Trophoblast cell (in vitro differentiated cells and primary cell): ENCODE measurements around the gene SYCE1.

ENCODE experiments used
- DNase-seq, 2 donors: peaks; one replicate each; pipeline ENCODE4 v3.0.0-alpha.2; 2016
- H2AFZ ChIP-seq: 2 replicates; pipeline ENCODE4 v1.6.1; 2013; ENCODE audit warnings: low read length, moderate library complexity, mild to moderate bottlenecking; ENCODE audit not compliant: insufficient read depth, poor library complexity
- H2AK5ac ChIP-seq: 2 replicates; pipeline ENCODE4 v1.6.1; 2013; ENCODE audit warnings: mild to moderate bottlenecking, low read length
- H2BK120ac ChIP-seq: 2 replicates; pipeline ENCODE4 v1.6.1; 2013; ENCODE audit warnings: low read length, mild to moderate bottlenecking, moderate library complexity; ENCODE audit not compliant: insufficient read depth, poor library complexity
- H2BK12ac ChIP-seq: 2 replicates; pipeline ENCODE4 v1.6.1; 2013; ENCODE audit warnings: mild to moderate bottlenecking, low read length, moderate library complexity
- H2BK5ac ChIP-seq: 2 replicates; pipeline ENCODE4 v1.6.1; 2013; ENCODE audit warnings: low read length, low read depth, moderate library complexity, mild to moderate bottlenecking; ENCODE audit not compliant: poor library complexity
- H3K14ac ChIP-seq: 2 replicates; pipeline ENCODE4 v1.6.1; 2013; ENCODE audit warnings: mild to moderate bottlenecking, low read length
- H3K18ac ChIP-seq: 2 replicates; pipeline ENCODE4 v1.6.1; 2013; ENCODE audit warnings: mild to moderate bottlenecking, low read length
- H3K23ac ChIP-seq: 2 replicates; pipeline ENCODE4 v1.6.1; 2013; ENCODE audit warnings: low read length
- H3K27ac ChIP-seq: 2 replicates; pipeline ENCODE4 v1.5.1; 2013; ENCODE audit warnings: low read depth, mild to moderate bottlenecking, inconsistent platforms, low read length, moderate library complexity
- H3K27me3 ChIP-seq: 2 replicates; pipeline ENCODE4 v1.6.1; 2013; ENCODE audit warnings: inconsistent platforms, mild to moderate bottlenecking, low read length, moderate library complexity; ENCODE audit not compliant: insufficient read depth
- H3K36me3 ChIP-seq, 2 experiments: 1 replicate in 1 of 2; 2 replicates in 1 of 2; pipeline ENCODE4 v1.6.1; 2013; ENCODE audit warnings: low read length in 2 of 2, mild to moderate bottlenecking in 2 of 2, moderate library complexity in 1 of 2; ENCODE audit not compliant: insufficient read depth in 2 of 2, control insufficient read depth in 1 of 2
- H3K4ac ChIP-seq: 2 replicates; pipeline ENCODE4 v1.6.1; 2013; ENCODE audit warnings: low read depth, mild to moderate bottlenecking, low read length, moderate library complexity
- H3K4me1 ChIP-seq, 2 experiments: 1 replicate in 1 of 2; 2 replicates in 1 of 2; pipeline ENCODE4 v1.6.1; 2013; ENCODE audit warnings: low read length in 2 of 2, mild to moderate bottlenecking in 2 of 2, moderate library complexity in 1 of 2; ENCODE audit not compliant: insufficient read depth in 2 of 2, control insufficient read depth in 1 of 2
- H3K4me2 ChIP-seq: 2 replicates; pipeline ENCODE4 v1.6.1; 2013; ENCODE audit warnings: inconsistent platforms, mild to moderate bottlenecking, low read length, moderate library complexity
- H3K4me3 ChIP-seq: 2 replicates; pipeline ENCODE4 v1.5.1; 2013; ENCODE audit warnings: mild to moderate bottlenecking, low read depth, low read length, inconsistent platforms
- H3K79me1 ChIP-seq: one replicate; pipeline ENCODE4 v1.6.1; 2013; ENCODE audit warnings: low read length
- H3K79me2 ChIP-seq: 2 replicates; pipeline ENCODE4 v1.6.1; 2013; ENCODE audit warnings: low read length, mild to moderate bottlenecking; ENCODE audit not compliant: control insufficient read depth, insufficient read depth, poor library complexity
- H3K9ac ChIP-seq: 2 replicates; pipeline ENCODE4 v1.6.1; 2013; ENCODE audit warnings: mild to moderate bottlenecking, low read length
- H3K9me3 ChIP-seq: 2 replicates; pipeline ENCODE4 v1.6.1; 2013; ENCODE audit warnings: low read depth, mild to moderate bottlenecking, control low read depth, inconsistent platforms, low read length; ENCODE audit not compliant: insufficient read depth
- H4K12ac ChIP-seq: 2 replicates; pipeline ENCODE4 v1.6.1; 2013; ENCODE audit warnings: low read depth, mild to moderate bottlenecking, low read length, moderate library complexity
- H4K8ac ChIP-seq: 2 replicates; pipeline ENCODE4 v1.6.1; 2013; ENCODE audit warnings: low read depth, mild to moderate bottlenecking, low read length, moderate library complexity
- H4K91ac ChIP-seq: one replicate; pipeline ENCODE4 v1.6.1; 2013; ENCODE audit warnings: low read depth, mild to moderate bottlenecking, low read length, moderate library complexity
- WGBS: extraction: QIAGEN DNeasy Blood & Tissue Kit; methylation state at CpG from one replicate; pipeline ENCODE4 v1.1.7; 2013; ENCODE audit warnings: missing lambda C conversion rate; ENCODE audit not compliant: insufficient read length, insufficient coverage; ENCODE audit errors: extremely low coverage; 5-methylcytosine and 5-hydroxymethylcytosine counted together

The SYCE1 gene

GRCh38 chr10:133509700-133510099 is 55.7 kb downstream of the SYCE1 start:
- H2BK12ac ChIP-seq, result no peak overlapping the region
- H3K4me3 ChIP-seq, result no peak overlapping the region
- H3K4me1 ChIP-seq, result no peaks in the 10 kb centered on the region
- no peaks in the 10 kb centered on the region for H3K79me2 ChIP-seq
- H3K27me3 ChIP-seq, result no peaks in the 10 kb centered on the region
- no peak overlapping the region for H4K8ac ChIP-seq
- H4K12ac ChIP-seq, result no peak overlapping the region
- no peak overlapping the region for H2AFZ ChIP-seq
- no peaks in the 10 kb centered on the region for H3K36me3 ChIP-seq
- no peak overlapping the region for H3K4ac ChIP-seq
- no peaks in the 10 kb centered on the region for H3K79me1 ChIP-seq
- no peak overlapping the region for H4K91ac ChIP-seq
- H2AK5ac ChIP-seq, result no peak overlapping the region
- no peak for DNase-seq
- no peak overlapping the region for H3K14ac ChIP-seq
- no peak overlapping the region for H2BK5ac ChIP-seq
- no peak overlapping the region for H3K27ac ChIP-seq
- WGBS, result no CpG with 5 or more reads among the region's 4 CpGs
- H3K9ac ChIP-seq, result no peak overlapping the region
- H3K9me3 ChIP-seq, result peaks cover 10% of the 10 kb centered on the region
- H3K23ac ChIP-seq, result no peak overlapping the region
- no peak overlapping the region for H2BK120ac ChIP-seq
- no peak overlapping the region for H3K4me2 ChIP-seq
- H3K18ac ChIP-seq, result no peak overlapping the region
